HG03025 (cell line): ENCODE measurements around the gene ADK.

Source experiments
- ATAC-seq: cut with Tn5 transposase; IDR thresholded peaks from one replicate; pipeline ENCODE4 v1.9.1; 2021; ENCODE audit warnings: mild to moderate bottlenecking, moderate library complexity; ENCODE audit not compliant: unreplicated experiment, low FRiP score

The ADK gene

DNA sequence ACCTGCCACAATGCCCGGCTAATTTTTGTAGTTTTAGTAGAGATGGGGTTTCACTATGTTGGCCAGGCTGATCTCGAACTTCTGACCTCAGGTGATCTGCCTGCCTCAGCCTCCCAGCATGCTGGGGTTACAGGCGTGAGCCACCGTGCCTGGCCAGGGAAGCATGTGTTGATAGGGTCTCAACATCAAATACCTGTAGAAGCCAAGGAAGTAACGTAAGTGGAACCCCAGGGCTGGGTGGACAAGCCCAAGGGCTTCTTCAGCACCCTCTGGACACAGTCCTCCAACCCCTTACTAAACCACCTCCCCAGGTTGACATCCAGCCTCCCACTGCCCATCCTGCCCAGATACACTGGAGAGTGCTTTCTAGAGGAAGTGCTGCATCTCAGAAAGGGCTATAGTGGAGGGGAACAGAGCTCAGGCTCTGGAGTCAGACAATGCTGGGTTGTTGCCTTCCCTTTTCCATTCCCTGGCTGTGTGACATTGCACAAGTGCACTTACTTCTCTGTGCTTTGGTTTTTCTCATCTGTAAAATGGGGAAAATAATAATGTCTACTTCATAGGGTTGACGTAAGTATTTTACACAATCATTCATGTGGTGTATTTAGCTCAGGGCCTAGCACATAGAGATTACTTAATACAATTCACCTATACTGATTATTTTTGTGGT, 601.5 kb downstream of the ADK start:
- no peak for ATAC-seq

DNA sequence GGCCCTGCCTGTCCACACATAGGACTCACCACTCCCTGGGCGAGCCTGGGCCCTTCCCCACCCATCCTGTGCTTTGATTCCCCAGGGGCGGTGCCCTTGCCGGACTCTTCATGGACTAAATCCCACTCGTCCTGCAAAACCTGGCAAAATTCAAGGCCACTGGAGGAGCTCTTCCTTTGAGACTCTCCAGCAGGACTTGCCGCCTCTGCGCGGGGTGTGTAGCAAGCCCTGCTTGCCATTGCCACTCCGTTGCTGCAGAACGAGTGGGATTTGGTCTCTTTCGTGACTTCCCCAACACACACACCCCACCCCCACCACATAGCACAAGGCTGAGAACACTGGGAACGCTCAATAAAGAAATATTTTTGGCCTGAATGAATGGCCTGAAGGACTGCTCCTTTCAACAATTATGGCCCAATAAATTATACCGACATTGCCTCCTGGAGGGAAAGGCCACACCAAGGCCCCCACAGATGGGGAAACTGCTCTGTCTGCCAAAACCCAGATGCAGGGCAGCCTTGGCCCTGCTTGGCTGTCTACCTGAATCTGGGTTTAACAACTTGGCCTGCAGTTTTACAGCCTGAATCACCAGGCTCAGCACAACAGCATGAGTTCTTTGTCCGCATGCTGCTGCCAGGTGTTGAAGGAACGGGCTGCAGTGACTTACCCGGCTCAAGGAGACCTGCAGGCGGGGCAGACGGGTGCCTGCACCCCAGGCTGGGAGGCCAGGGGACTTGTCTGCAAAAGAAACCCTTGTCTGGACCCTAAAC, 602.6 kb downstream of the ADK start:
- ATAC-seq, result no peak

DNA sequence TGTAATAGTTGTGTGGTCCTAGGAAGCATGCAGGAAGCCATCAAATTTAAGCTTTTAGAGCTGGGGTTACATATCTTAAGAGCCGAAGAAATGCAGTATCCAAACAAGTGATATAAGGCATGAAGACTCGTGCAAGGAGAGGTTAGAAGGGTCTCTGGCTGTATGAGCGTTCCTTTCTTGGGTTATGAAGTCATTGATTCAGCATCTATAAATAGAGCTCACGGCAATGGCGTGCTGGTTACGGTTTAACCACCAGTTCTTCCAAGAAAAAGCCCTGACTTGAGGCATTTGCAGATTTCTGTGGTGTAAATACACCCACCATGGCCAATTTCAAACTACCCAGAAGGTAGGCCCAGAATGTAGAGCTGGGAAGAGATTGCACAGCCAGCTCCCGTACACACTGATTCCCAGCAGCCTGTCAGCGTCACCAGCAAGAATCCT, 603.4 kb downstream of the ADK start:
- no peak for ATAC-seq

DNA sequence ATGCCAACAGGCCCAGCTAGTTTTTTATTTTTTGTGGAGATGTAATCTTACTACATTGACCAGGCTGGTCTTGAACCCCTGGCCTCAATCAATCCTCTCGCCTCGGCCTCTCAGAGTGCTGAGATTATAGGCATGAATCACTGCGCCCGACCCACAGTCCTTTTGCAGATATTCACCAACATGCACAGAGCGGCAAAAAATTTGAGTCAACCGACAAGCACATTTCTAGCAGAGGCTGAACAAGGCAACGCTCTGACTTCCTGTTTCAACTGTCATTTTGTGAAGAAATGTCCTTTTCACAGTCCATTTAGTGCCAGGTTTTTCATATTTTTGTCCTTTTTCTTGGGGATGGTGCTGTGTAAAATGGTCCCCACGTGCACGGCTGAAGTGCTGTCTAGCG, 604.3 kb downstream of the ADK start:
- no peak for ATAC-seq
